H1 (cell line): ENCODE measurements around the gene NMNAT3. TPM values are rescaled to one million over a fixed set of nuclear protein-coding genes. Genes with fewer than 3 reads are reported as not detected.

Experiments used
- CTCF ChIA-PET: fragments of 300-600 bp; sonication (Branson Sonifier 250); formaldehyde crosslinking; loops from one replicate; lab custom pipeline; 2021; ENCODE audit not compliant: partially characterized antibody; lab: Charles Lee
- POLR2A ChIA-PET: fragments of 300-600 bp; sonication (Branson Sonifier 250); formaldehyde crosslinking; loops from one replicate; lab custom pipeline; 2021; ENCODE audit warnings: inconsistent platforms; ENCODE audit not compliant: partially characterized antibody; lab: Charles Lee
- DNase-seq, 2 experiments: peaks; one replicate each; pipeline versions ENCODE4 v3.0.0 to v3.0.0-alpha.2; 2010 to 2022; ENCODE audit warnings: low spot score in 2 of 2, low read depth in 1 of 2, mixed read lengths in 1 of 2
- FAIRE-seq: peaks from 2 replicates; lab custom pipeline; 2011; peaks lifted over from hg19 to GRCh38; lab: Jason Lieb, UNC
- H2AFZ ChIP-seq: 2 replicates; pipeline ENCODE4 v1.8.1; 2012; ENCODE audit warnings: low read length, inconsistent platforms
- H2AK5ac ChIP-seq: 2 replicates; pipeline ENCODE4 v1.6.1; 2013; ENCODE audit warnings: low read depth, low read length
- H2BK120ac ChIP-seq: replicated peaks from 2 replicates; pipeline ENCODE3; 2013; ENCODE audit warnings: low read depth, low read length, inconsistent platforms
- H2BK12ac ChIP-seq: 2 replicates; pipeline ENCODE4 v1.6.1; 2013; ENCODE audit warnings: low read depth, low read length
- H2BK15ac ChIP-seq: 2 replicates; pipeline ENCODE4 v1.6.1; 2013; ENCODE audit warnings: low read length
- H2BK20ac ChIP-seq: 2 replicates; pipeline ENCODE4 v1.6.1; 2013; ENCODE audit warnings: low read length
- H2BK5ac ChIP-seq: 2 replicates; pipeline ENCODE4 v1.6.1; 2013; ENCODE audit warnings: low read depth, low read length
- H3K14ac ChIP-seq: 2 replicates; pipeline ENCODE4 v1.6.1; 2013; ENCODE audit warnings: inconsistent platforms; ENCODE audit not compliant: insufficient read length
- H3K18ac ChIP-seq: 2 replicates; pipeline ENCODE4 v1.6.1; 2013; ENCODE audit warnings: low read length; ENCODE audit errors: extremely low read depth
- H3K23ac ChIP-seq: 2 replicates; pipeline ENCODE4 v1.6.1; 2013; ENCODE audit warnings: inconsistent platforms; ENCODE audit not compliant: insufficient read length
- H3K23me2 ChIP-seq: 2 replicates; pipeline ENCODE4 v1.6.1; 2013; ENCODE audit warnings: low read depth, low read length
- H3K27ac ChIP-seq: 2 replicates; pipeline ENCODE4 v1.6.1; 2011; ENCODE audit warnings: low read depth, low read length, inconsistent platforms
- H3K27me3 ChIP-seq, 4 experiments: replicated peaks in 1 of 4; 1 replicate in 1 of 4; 2 replicates in 3 of 4; pipeline versions ENCODE4 v1.6.1 to v1.8.1; 2011 to 2013; ENCODE audit warnings: low read length in 3 of 4, mild to moderate bottlenecking in 3 of 4, inconsistent platforms in 2 of 4, mixed read lengths in 2 of 4, moderate library complexity in 1 of 4; ENCODE audit not compliant: control insufficient read depth in 3 of 4, insufficient read depth in 3 of 4; ENCODE audit errors: extremely low read depth in 1 of 4
- H3K36me3 ChIP-seq, 4 experiments: 2 replicates each; pipeline versions ENCODE4 v1.6.1 to v1.8.1; 2011 to 2013; ENCODE audit warnings: mild to moderate bottlenecking in 4 of 4, low read length in 3 of 4, moderate library complexity in 2 of 4, control low read depth in 1 of 4, inconsistent platforms in 1 of 4; ENCODE audit not compliant: insufficient read depth in 4 of 4, control insufficient read depth in 2 of 4
- H3K4ac ChIP-seq: replicated peaks from 2 replicates; pipeline ENCODE3; 2013; ENCODE audit warnings: low read length, low read depth, mixed read lengths, inconsistent platforms; ENCODE audit not compliant: insufficient read length
- H3K4me1 ChIP-seq, 4 experiments: replicated peaks in 1 of 4; 1 replicate in 1 of 4; 2 replicates in 3 of 4; pipeline versions ENCODE4 v1.6.1 to v1.8.1; 2011 to 2013; ENCODE audit warnings: low read length in 3 of 4, inconsistent platforms in 2 of 4, mixed read lengths in 1 of 4; ENCODE audit not compliant: insufficient read depth in 4 of 4, control insufficient read depth in 3 of 4
- H3K4me2 ChIP-seq, 2 experiments: 2 replicates each; pipeline versions ENCODE4 v1.6.1 to v1.8.1; 2011 to 2013; ENCODE audit warnings: low read depth in 2 of 2, low read length in 2 of 2, control low read depth in 1 of 2, inconsistent platforms in 1 of 2, mild to moderate bottlenecking in 1 of 2; ENCODE audit not compliant: insufficient read depth in 1 of 2
- H3K4me3 ChIP-seq, 4 experiments: fragments of 200-600, 300-600 bp in 1 of 4; sonication (generic), shearing (Covaris generic), sonication (Bioruptor Twin) in 1 of 4; 2 replicates each; pipeline versions ENCODE4 v1.5.1 to v1.8.1; 2011 to 2016; ENCODE audit warnings: low read length in 4 of 4, low read depth in 3 of 4, control low read depth in 2 of 4, inconsistent platforms in 2 of 4, mild to moderate bottlenecking in 2 of 4, mixed read lengths in 1 of 4, moderate library complexity in 1 of 4; ENCODE audit not compliant: insufficient read depth in 2 of 4; ENCODE audit errors: extremely low read depth in 1 of 4
- H3K56ac ChIP-seq: replicated peaks from 2 replicates; pipeline ENCODE3; 2013; ENCODE audit warnings: low read depth, mild to moderate bottlenecking, mixed read lengths, low read length, inconsistent platforms; ENCODE audit not compliant: insufficient read length
- H3K79me1 ChIP-seq: 2 replicates; pipeline ENCODE4 v1.6.1; 2013; ENCODE audit warnings: low read depth, low read length, control low read depth
- H3K79me2 ChIP-seq, 2 experiments: 2 replicates each; pipeline versions ENCODE4 v1.6.1 to v1.8.1; 2012 to 2013; ENCODE audit warnings: low read length in 2 of 2, mild to moderate bottlenecking in 2 of 2, inconsistent platforms in 1 of 2; ENCODE audit not compliant: insufficient read depth in 2 of 2, control insufficient read depth in 1 of 2
- H3K9ac ChIP-seq, 4 experiments: replicated peaks in 1 of 4; 1 replicate in 1 of 4; 2 replicates in 3 of 4; pipeline versions ENCODE4 v1.6.1 to v1.8.1; 2011 to 2013; ENCODE audit warnings: low read depth in 3 of 4, low read length in 3 of 4, control low read depth in 2 of 4, mild to moderate bottlenecking in 2 of 4, moderate library complexity in 2 of 4, inconsistent platforms in 1 of 4; ENCODE audit errors: extremely low read depth in 1 of 4
- H3K9me3 ChIP-seq, 2 experiments: 2 replicates each; pipeline versions ENCODE4 v1.6.1 to v1.8.1; 2012 to 2013; ENCODE audit warnings: mild to moderate bottlenecking in 2 of 2, moderate library complexity in 2 of 2, control low read depth in 1 of 2, inconsistent platforms in 1 of 2, low read depth in 1 of 2, low read length in 1 of 2, mixed read lengths in 1 of 2; ENCODE audit not compliant: insufficient read depth in 2 of 2
- H4K20me1 ChIP-seq, 2 experiments: replicated peaks in 1 of 2; 2 replicates each; pipeline versions ENCODE3 to v1.8.1; 2011 to 2013; ENCODE audit warnings: inconsistent platforms in 2 of 2, low read length in 2 of 2, mild to moderate bottlenecking in 1 of 2; ENCODE audit not compliant: insufficient read depth in 2 of 2, control insufficient read depth in 1 of 2
- H4K5ac ChIP-seq: 2 replicates; pipeline ENCODE4 v1.6.1; 2013; ENCODE audit warnings: low read length, low read depth, mixed read lengths, inconsistent platforms; ENCODE audit not compliant: insufficient read length
- H4K8ac ChIP-seq: 2 replicates; pipeline ENCODE4 v1.8.0; 2013; ENCODE audit warnings: mild to moderate bottlenecking, moderate library complexity, low read length, inconsistent platforms; ENCODE audit not compliant: insufficient read depth; ENCODE audit errors: extremely low read depth
- H4K91ac ChIP-seq: replicated peaks from 2 replicates; pipeline ENCODE3; 2013; ENCODE audit warnings: low read length, mixed read lengths, inconsistent platforms; ENCODE audit not compliant: insufficient read length
- BCL11A ChIP-seq, 2 experiments: IDR thresholded peaks; one replicate each; pipeline ENCODE4 v1.6.1; 2011; ENCODE audit warnings: low read depth in 2 of 2, low read length in 2 of 2, mild to moderate bottlenecking in 2 of 2
- CHD1 ChIP-seq: IDR thresholded peaks from 2 replicates; pipeline ENCODE4 v1.6.1; 2012; ENCODE audit warnings: low read depth, low read length, improper control_type of control experiment
- CHD2 ChIP-seq: IDR thresholded peaks from 2 replicates; pipeline ENCODE4 v1.6.1; 2012; ENCODE audit warnings: low read length, improper control_type of control experiment
- EZH2 ChIP-seq: fragments of 200-600 bp; sonication (generic); IDR thresholded peaks from 2 replicates; pipeline ENCODE4 v1.7.1; 2012; ENCODE audit warnings: low read depth, mild to moderate bottlenecking, moderate library complexity, low read length, inconsistent platforms; ENCODE audit not compliant: severe bottlenecking
- HDAC2 ChIP-seq, 2 experiments: fragments of 300-600 bp in 1 of 2; sonication (generic) in 1 of 2; IDR thresholded peaks; 2 replicates each; pipeline ENCODE4 v1.6.1; 2011 to 2012; ENCODE audit warnings: low read depth in 2 of 2, low read length in 2 of 2, mild to moderate bottlenecking in 2 of 2, moderate library complexity in 2 of 2, borderline replicate concordance in 1 of 2, inconsistent platforms in 1 of 2
- JUN ChIP-seq: IDR thresholded peaks from 2 replicates; pipeline ENCODE4 v1.6.1; 2011; ENCODE audit warnings: low read depth, mild to moderate bottlenecking, improper control_type of control experiment, low read length
- JUND ChIP-seq: IDR thresholded peaks from 2 replicates; pipeline ENCODE4 v1.6.1; 2011; ENCODE audit warnings: mild to moderate bottlenecking, improper control_type of control experiment, low read length
- KDM1A ChIP-seq: fragments of 200-600, 300-600 bp; sonication (generic); IDR thresholded peaks from 2 replicates; pipeline ENCODE4 v1.7.1; 2016; ENCODE audit warnings: mild to moderate bottlenecking, low read length, borderline replicate concordance
- PHF8 ChIP-seq: fragments of 200-600 bp; sonication (generic); conservative IDR thresholded peaks from 2 replicates; pipeline ENCODE4 v1.7.1; 2012; ENCODE audit warnings: low read depth, mild to moderate bottlenecking, inconsistent platforms, low read length, moderate library complexity
- POLR2AphosphoS5 ChIP-seq: IDR thresholded peaks from 2 replicates; pipeline ENCODE4 v1.6.1; 2011; ENCODE audit warnings: low read depth, low read length
- SRF ChIP-seq: IDR thresholded peaks from 2 replicates; pipeline ENCODE4 v1.6.1; 2011; ENCODE audit warnings: mild to moderate bottlenecking, low read depth, low read length, moderate library complexity
- SUZ12 ChIP-seq: fragments of 200-600 bp; sonication (generic); IDR thresholded peaks from 2 replicates; pipeline ENCODE4 v1.6.1; 2012; ENCODE audit warnings: mild to moderate bottlenecking, inconsistent platforms, low read length, moderate library complexity, mixed read lengths
- TCF12 ChIP-seq: IDR thresholded peaks from 2 replicates; pipeline ENCODE4 v1.6.1; 2011; ENCODE audit warnings: low read depth, mild to moderate bottlenecking, low read length
- TEAD4 ChIP-seq: IDR thresholded peaks from 2 replicates; pipeline ENCODE4 v1.6.1; 2012; ENCODE audit warnings: low read depth, low read length, inconsistent platforms, mixed read lengths
- WGBS, 2 experiments: shearing (Covaris generic) in 1 of 2; methylation state at CpG; one replicate each; pipeline versions ENCODE4 v1.1.6 to v1.1.7; 2013 to 2015; ENCODE audit warnings: low lambda C conversion rate in 2 of 2, mixed read lengths in 2 of 2, inconsistent platforms in 1 of 2, low coverage in 1 of 2, missing lambda C conversion rate in 1 of 2; ENCODE audit not compliant: insufficient replicate concordance in 2 of 2, insufficient coverage in 1 of 2, insufficient read length in 1 of 2; ENCODE audit errors: extremely low coverage in 1 of 2, missing lambda C conversion rate in 1 of 2; 5-methylcytosine and 5-hydroxymethylcytosine counted together
- polyA plus RNA-seq, 7 experiments: library from polyadenylated mRNA; depleted of rRNA in 3 of 7; stranded (reverse) in 5 of 7; unstranded in 2 of 7; fragments of >200 nt in 5 of 7; fragments of 200-250 nt in 2 of 7; gene quantifications; 1 replicate in 5 of 7; 2 replicates in 1 of 7; 4 replicates in 1 of 7; pipeline versions ENCODE4 v1.2.1 to v1.2.3, GENCODE V29; 2011 to 2013; ENCODE audit warnings: missing spikeins in 2 of 7, mixed read lengths in 2 of 7
- total RNA-seq: library from RNA; stranded (reverse); fragmentation: NEBNext Ultra II Directional; extraction: Animal tissue kit (Norgen Biotek cat#: 25700); gene quantifications from 2 replicates; pipeline ENCODE4 v1.2.1, GENCODE V29; 2021

The NMNAT3 gene
- total and polyA plus RNA-seq, 2 of the 8 experiments (the other 6 are each of a cell fraction or from before 2014, with no cell fraction given): 4.2 to 4.3 TPM

- H3K18ac ChIP-seq: no peak overlapping the region
- H4K20me1 ChIP-seq: no peaks in the 10 kb centered on the region
- H3K27ac ChIP-seq: no peak overlapping the region
- H3K56ac ChIP-seq: no peak overlapping the region
- no peak for DNase-seq
- no peak overlapping the region for H2BK120ac ChIP-seq
- H4K8ac ChIP-seq: no peak overlapping the region
- ChIA-PET POLR2A (no interaction called here), CTCF (no interaction called here)
- FAIRE-seq: no peak
- H3K9me3 ChIP-seq: no peaks in the 10 kb centered on the region
- H3K27me3 ChIP-seq: no peaks in the 10 kb centered on the region
- H2AK5ac ChIP-seq: no peak overlapping the region
- H4K91ac ChIP-seq: no peak overlapping the region
- TF ChIP-seq EZH2 (no peak), CHD2 (no peak), SRF (no peak), TEAD4 (no peak), SUZ12 (no peak), HDAC2 (IDR thresholded peaks at IDR 0.05; ENCODE audit: borderline replicate concordance in 1 of 2, low read depth in 2 of 2, low read length in 2 of 2) (no peak), TCF12 (no peak), POLR2AphosphoS5 (no peak), BCL11A (IDR thresholded peaks at IDR 0.05; ENCODE audit: low read depth in 2 of 2, low read length in 2 of 2) (no peak), KDM1A (no peak), PHF8 (no peak), CHD1 (no peak), JUND (no peak), JUN (no peak)
- no peaks in the 10 kb centered on the region for H3K79me1 ChIP-seq
- H3K14ac ChIP-seq: no peak overlapping the region
- H2BK5ac ChIP-seq: no peak overlapping the region
- no peak overlapping the region for H3K23ac ChIP-seq
- H4K5ac ChIP-seq: no peak overlapping the region
- no peak overlapping the region for H3K4me3 ChIP-seq
- no peak overlapping the region for H3K4me2 ChIP-seq
- H3K9ac ChIP-seq: no peak overlapping the region
- peaks cover 0 to 4% (median 2%) of the 10 kb centered on the region in 4 experiments; a peak in 3 of 7 replicates for H3K4me1 ChIP-seq
- H3K4ac ChIP-seq: no peak overlapping the region
- no peak overlapping the region for H2BK20ac ChIP-seq
- H3K79me2 ChIP-seq: no peaks in the 10 kb centered on the region
- H3K36me3 ChIP-seq: no peaks in the 10 kb centered on the region
- H2BK12ac ChIP-seq: no peak overlapping the region
- no peak overlapping the region for H2AFZ ChIP-seq
- 0 out of 2 replicates have a peak, but pooled peaks cover 1% of the 10 kb centered on the region for H3K23me2 ChIP-seq
- no peak overlapping the region for H2BK15ac ChIP-seq
- 84% methylated on average over 6 of the region's 6 CpGs; no CpG with 5 or more reads in 1 of the 2 experiments for WGBS, 2 experiments
Observed at GRCh38 chr3:139633511-139633910, 44.3 kb downstream of the NMNAT3 start.
